ENCODE data around the gene SPAG4. TPM values are rescaled to one million over a fixed set of nuclear protein-coding genes. Genes with fewer than 3 reads are reported as not detected.

The SPAG4 gene, protein sequence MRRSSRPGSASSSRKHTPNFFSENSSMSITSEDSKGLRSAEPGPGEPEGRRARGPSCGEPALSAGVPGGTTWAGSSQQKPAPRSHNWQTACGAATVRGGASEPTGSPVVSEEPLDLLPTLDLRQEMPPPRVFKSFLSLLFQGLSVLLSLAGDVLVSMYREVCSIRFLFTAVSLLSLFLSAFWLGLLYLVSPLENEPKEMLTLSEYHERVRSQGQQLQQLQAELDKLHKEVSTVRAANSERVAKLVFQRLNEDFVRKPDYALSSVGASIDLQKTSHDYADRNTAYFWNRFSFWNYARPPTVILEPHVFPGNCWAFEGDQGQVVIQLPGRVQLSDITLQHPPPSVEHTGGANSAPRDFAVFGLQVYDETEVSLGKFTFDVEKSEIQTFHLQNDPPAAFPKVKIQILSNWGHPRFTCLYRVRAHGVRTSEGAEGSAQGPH
- 6.6 and 8.5 TPM in 2 replicates for total RNA-seq
- 2.6 and 4.3 TPM in 2 replicates for polyA plus RNA-seq
- polyA plus RNA-seq (2012) = 2.7 and 7.9 TPM in 2 replicates
- 5.3 TPM in 1 of 2 replicates, not detected in the other for polyA minus RNA-seq (ENCODE audit: low replicate concordance)

DNA sequence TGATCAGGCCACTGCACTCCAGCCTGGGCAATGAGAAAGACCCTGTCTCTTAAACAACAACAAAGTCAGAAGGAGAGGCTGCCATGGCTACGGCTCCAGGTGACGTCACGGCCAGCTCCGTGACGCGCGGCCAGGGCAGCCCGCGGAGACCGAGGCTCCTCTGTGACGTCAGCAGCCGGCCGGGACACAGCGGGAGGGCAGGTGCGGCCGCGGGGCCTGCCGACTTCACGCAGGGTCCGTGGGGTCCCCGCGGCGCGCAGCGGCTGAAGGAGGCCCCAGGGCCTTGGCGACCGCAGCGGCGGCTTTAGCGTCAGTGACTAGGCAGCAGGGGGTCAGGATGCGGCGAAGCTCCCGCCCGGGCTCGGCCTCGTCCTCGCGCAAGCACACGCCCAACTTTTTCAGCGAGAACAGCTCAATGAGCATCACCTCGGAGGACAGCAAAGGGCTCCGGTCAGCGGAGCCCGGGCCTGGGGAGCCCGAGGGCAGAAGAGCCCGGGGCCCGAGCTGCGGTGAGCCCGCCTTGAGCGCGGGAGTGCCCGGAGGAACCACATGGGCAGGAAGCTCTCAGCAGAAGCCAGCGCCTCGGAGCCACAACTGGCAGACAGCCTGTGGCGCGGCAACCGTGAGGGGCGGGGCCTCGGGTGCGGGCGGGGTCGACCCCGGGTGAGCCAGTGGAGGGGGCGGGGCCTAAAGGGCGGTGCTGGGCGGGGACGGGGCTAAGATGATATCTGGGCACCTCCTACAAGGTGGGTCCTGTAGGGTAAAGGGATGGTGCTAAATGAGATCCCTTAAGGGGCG is at the start of gene SPAG4:
Gene SPAG4, plus strand, starts transcription at position 163 of the 798 bp plus-strand sequence. Its CDS starts 175 bp downstream, at position 338.
- no peaks in the 10 kb centered on the region for H3K27me3 ChIP-seq (ENCODE audit: control insufficient read depth, insufficient read depth, low read length)
- no peaks in the 10 kb centered on the region for H3K9me3 ChIP-seq (ENCODE audit: control insufficient read depth, insufficient read depth, low read depth, low read length)
- peaks cover 2% of the 10 kb centered on the region for H3K36me3 ChIP-seq (ENCODE audit: control insufficient read depth, insufficient read depth, low read length)
- H4K20me1 ChIP-seq (ENCODE audit: control insufficient read depth, extremely low read depth, insufficient read depth, low read length) = no peaks in the 10 kb centered on the region
- H2AFZ ChIP-seq (ENCODE audit: low read length) = peak within 1 kb of the TSS; percentile 27
- TF ChIP-seq, protein P1, sequence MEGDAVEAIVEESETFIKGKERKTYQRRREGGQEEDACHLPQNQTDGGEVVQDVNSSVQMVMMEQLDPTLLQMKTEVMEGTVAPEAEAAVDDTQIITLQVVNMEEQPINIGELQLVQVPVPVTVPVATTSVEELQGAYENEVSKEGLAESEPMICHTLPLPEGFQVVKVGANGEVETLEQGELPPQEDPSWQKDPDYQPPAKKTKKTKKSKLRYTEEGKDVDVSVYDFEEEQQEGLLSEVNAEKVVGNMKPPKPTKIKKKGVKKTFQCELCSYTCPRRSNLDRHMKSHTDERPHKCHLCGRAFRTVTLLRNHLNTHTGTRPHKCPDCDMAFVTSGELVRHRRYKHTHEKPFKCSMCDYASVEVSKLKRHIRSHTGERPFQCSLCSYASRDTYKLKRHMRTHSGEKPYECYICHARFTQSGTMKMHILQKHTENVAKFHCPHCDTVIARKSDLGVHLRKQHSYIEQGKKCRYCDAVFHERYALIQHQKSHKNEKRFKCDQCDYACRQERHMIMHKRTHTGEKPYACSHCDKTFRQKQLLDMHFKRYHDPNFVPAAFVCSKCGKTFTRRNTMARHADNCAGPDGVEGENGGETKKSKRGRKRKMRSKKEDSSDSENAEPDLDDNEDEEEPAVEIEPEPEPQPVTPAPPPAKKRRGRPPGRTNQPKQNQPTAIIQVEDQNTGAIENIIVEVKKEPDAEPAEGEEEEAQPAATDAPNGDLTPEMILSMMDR (conservative IDR thresholded peaks at IDR 0.05 in 1 of 2, IDR thresholded peaks at IDR 0.05 in 1 of 2; ENCODE audit: low read depth in 1 of 2, low read length in 2 of 2) = no peak
- no peak for TF ChIP-seq EZH2 (IDR thresholded peaks at IDR 0.05; ENCODE audit: low read length, missing control alignments)
- peak; percentile 73 to 82 for DNase-seq (ENCODE audit: low read depth in 2 of 2)
- H3K79me2 ChIP-seq (ENCODE audit: control insufficient read depth, insufficient read depth, low read length) = no peaks in the 10 kb centered on the region
- H3K9ac ChIP-seq (ENCODE audit: insufficient read depth, low read length) = peak within 1 kb of the TSS; percentile 82
- H3K4me3 ChIP-seq (replicated peaks in 1 of 4; ENCODE audit: control extremely low read depth in 1 of 4, insufficient read depth in 1 of 4, low read depth in 3 of 4, low read length in 4 of 4) = peak within 1 kb of the TSS; percentile 46 to 71 (median 59)
- H3K4me1 ChIP-seq (ENCODE audit: control insufficient read depth, extremely low read depth, insufficient read depth, low read length) = peaks cover 16% of the 10 kb centered on the region
- peak within 1 kb of the TSS; percentile 91 for H3K27ac ChIP-seq (ENCODE audit: insufficient read depth, low read length)
- H3K4me2 ChIP-seq (ENCODE audit: extremely low read depth, insufficient read depth, low read length) = peak within 1 kb of the TSS; percentile 77

DNA sequence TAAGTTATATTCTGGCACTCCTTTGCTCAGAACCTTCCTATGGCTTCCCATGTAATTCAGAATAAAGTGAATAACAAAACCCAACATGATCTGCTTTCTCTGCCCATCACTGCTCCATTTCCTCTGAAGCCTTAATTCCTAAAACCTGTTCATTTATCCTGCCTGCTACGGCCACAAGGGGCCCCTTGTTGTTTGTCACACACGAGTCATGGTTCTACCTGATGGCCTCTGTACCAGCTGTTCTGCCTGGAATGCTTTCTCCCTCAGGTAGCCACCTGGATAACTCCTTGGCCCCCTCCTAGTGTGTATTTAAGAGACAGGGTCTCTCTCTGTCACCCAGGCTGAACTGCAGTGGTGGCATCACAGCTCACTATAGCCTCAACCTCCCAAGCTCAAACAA is 47.0 kb upstream of the SPAG4 start:
- no peak for DNase-seq (ENCODE audit: low read depth in 2 of 2)

More for the DNA sequence above, 47.0 kb upstream of the SPAG4 start:
- H3K4me1 ChIP-seq (ENCODE audit: control insufficient read depth, extremely low read depth, insufficient read depth, low read length) = no peaks in the 10 kb centered on the region
- no peak overlapping the region for H3K9ac ChIP-seq (ENCODE audit: insufficient read depth, low read length)
- H3K27me3 ChIP-seq (ENCODE audit: control insufficient read depth, insufficient read depth, low read length) = no peaks in the 10 kb centered on the region
- H3K36me3 ChIP-seq (ENCODE audit: control insufficient read depth, insufficient read depth, low read length) = no peaks in the 10 kb centered on the region
- no peaks in the 10 kb centered on the region for H4K20me1 ChIP-seq (ENCODE audit: control insufficient read depth, extremely low read depth, insufficient read depth, low read length)
- H3K4me2 ChIP-seq (ENCODE audit: extremely low read depth, insufficient read depth, low read length) = no peak overlapping the region
- H2AFZ ChIP-seq (ENCODE audit: low read length) = no peak overlapping the region
- H3K9me3 ChIP-seq (ENCODE audit: control insufficient read depth, insufficient read depth, low read depth, low read length) = no peaks in the 10 kb centered on the region
- H3K27ac ChIP-seq (ENCODE audit: insufficient read depth, low read length) = no peak overlapping the region
- no peaks in the 10 kb centered on the region for H3K79me2 ChIP-seq (ENCODE audit: control insufficient read depth, insufficient read depth, low read length)
- TF ChIP-seq, protein P1 (conservative IDR thresholded peaks at IDR 0.05 in 1 of 2, IDR thresholded peaks at IDR 0.05 in 1 of 2; ENCODE audit: low read depth in 1 of 2, low read length in 2 of 2) = no peak
- TF ChIP-seq EZH2 (IDR thresholded peaks at IDR 0.05; ENCODE audit: low read length, missing control alignments) = no peak
- H3K4me3 ChIP-seq (replicated peaks in 1 of 4; ENCODE audit: control extremely low read depth in 1 of 4, insufficient read depth in 1 of 4, low read depth in 3 of 4, low read length in 4 of 4) = no peak overlapping the region
